GM18870 (cell line): Measurements from ENCODE around the gene LITAFD.
"Not testable (repeated sequence)": the region's sequence is repeated elsewhere in the genome, so short reads cannot be mapped to it uniquely, and the experiment has no call there.

Source experiments
- ATAC-seq: cut with Tn5 transposase; IDR thresholded peaks from one replicate; pipeline ENCODE4 v1.9.1; 2021; ENCODE audit warnings: moderate library complexity; ENCODE audit not compliant: unreplicated experiment

Gene LITAFD

GRCh38 chr16:8916541-8917225 lies 34.5 kb downstream of the LITAFD start:
- no peak for ATAC-seq

GRCh38 chr16:8917336-8917735 lies 35.2 kb downstream of the LITAFD start:
- ATAC-seq: not testable (repeated sequence)

DNA sequence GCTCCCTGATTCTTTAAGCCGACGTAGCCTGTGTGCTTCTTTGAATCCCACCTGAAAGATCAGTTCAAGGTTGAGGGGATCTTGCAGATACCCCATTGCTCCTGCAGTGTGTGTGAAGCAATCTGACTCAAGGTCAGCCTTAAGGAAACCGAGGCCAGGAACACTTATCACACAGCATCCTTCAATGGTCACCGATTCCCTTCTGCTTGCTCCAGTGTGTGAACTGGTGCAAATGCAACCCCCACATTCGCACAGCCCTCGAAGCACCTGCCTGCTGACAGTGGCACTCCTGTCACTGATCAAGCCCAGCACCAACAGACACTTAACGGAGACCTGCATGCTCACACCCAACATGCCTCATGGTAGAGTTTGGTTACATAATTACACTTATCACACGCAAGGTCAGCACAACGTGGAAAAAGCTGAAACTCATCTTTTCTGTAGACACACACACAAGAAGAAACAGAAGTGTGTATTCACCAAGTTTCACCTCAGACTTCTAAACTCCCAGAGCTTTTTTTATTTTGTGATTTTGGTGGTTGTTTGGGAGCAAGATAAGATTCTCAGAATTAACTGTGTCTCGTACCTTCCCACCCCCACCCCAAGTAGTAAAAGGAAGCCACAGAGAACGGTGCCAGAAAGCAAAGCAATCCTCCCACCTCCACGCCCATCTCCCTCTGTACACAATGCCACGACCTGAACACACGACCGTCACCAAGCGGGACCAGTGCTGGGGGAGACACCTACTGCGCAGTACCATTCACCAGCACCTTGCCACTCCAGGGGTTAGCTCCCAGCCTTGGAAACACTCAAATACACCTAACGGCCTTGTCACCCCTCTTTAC lies 37.2 kb downstream of the LITAFD start:
- no peak for ATAC-seq

DNA sequence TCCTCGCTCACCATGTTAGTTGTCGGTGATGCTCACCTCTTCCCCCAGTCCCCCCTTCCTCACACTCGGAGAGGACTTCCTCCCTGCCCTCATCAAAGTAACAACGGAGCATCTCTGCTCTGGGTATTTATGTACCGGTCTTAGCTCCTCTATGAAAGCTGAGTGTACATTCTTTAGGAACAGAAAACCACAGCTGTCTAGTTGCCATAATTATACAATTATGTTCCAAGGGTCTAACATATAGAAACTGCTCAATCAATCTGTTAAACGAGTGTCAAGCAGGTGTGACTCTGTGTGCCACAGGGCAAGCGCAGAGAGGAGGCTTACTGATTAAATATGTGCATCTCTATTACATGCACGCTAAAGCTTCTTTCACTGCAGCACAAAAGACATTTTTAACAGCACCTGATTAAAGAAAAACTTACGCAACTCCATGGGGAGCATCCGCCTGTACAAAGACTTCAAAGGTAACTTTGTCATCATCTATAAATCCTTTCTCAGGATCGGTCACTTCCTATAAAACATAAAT lies 37.8 kb downstream of the LITAFD start:
- no peak for ATAC-seq

DNA sequence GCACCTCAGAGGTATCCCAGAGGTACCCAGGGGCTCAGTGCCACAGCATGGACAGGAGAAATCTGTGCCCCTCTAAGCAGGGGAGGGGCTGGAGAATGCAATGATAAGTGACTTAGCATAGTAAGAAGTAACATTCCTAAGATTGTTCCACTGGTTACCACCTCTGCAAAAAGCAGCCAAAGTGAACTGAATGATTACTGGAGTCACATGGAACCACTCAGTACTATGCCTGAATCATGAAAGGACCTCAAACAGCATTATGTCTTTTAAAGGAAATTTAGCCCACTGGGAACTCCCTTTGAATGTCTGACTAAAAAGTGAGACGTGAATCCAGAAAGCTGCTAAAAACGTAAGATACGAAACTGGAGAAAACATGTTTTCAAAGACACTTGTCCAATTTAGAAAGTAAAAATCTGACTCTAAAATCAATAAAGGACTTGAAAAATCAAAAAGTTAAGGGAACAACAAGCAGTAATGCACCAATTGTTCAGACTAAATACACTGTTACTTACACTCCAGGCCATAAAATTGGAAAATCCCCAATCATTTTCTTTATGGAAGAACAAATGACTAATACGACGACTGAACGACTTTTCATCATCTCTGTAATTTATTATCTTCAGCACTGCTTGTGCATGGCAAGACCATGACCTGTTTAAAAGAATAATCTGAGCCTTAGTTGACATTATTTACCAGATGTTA lies 38.6 kb downstream of the LITAFD start:
- no peak for ATAC-seq

GRCh38 chr16:8921347-8921984 lies 39.3 kb downstream of the LITAFD start:
- ATAC-seq: no peak

DNA sequence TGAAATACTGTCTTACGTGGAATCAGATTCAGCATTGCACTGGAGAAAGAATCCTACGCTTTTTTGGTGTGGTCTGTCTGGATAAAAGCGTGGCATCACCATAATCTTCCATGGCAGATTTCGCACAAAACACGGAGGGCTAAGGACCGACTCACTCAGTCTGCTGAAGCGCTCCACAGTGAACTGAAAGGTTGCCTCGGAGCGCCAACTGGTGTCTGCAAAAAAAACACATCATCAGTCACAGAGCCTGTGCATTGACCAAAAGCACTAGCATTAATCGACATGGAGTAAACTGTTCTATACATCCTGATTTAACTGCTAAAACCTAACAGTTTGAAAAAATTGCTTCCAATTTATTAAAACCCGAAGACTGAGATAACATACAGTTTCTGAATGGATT lies 41.0 kb downstream of the LITAFD start:
- no peak for ATAC-seq

DNA sequence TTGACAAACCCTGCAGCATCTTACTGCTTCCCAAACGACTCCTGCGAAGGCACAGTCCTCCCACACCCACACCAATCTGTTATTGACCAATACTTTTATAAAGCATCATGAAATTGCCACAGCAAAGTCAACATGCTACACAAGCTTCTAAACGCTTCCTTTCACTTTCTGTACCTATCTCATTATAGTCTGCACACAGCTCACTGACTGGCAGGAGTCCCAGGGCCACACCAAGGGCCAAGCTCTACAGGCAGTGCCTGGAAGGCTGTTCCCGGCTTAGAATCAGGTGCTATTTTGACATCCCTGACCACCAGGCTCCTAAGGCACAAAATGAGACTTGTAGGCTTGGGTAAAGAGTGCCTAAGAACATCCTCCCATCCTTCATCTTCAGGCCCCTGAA lies 42.1 kb downstream of the LITAFD start:
- ATAC-seq: no peak

- no peak for ATAC-seq
Measured at GRCh38 chr16:8925455-8925854, 43.3 kb downstream of the LITAFD start.

- ATAC-seq: no peak
Measured at GRCh38 chr16:8926827-8927226, 44.7 kb downstream of the LITAFD start.

GRCh38 chr16:8928467-8928957 lies 46.4 kb downstream of the LITAFD start:
- no peak for ATAC-seq

- no peak for ATAC-seq
Measured at GRCh38 chr16:8929086-8929748, 47.1 kb downstream of the LITAFD start.

GRCh38 chr16:8931859-8932258 lies 49.7 kb downstream of the LITAFD start:
- no peak for ATAC-seq

DNA sequence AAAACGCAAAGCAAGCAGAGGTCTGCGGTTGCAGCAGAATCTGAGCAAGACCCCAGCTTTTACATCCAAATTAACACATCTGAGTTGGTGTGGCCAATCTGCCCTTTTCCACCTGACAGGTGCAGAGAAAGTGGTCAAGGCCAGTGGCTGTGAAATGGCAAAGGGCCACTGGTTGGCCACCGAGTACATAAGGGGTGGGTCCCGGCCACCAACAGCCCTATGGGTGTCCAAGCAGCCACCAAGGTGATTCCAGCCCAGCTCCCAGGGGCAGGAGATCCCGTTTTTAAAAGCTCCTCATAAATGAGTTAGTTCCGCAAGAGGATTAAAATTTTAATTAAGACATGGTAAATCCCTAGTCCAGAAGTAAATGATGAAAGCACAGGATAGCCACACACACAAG lies 52.5 kb downstream of the LITAFD start:
- ATAC-seq: no peak
